NCI-H2107 treated with DMSO at 0.1 percent for 48 hours (cell line): Measurements from ENCODE around the gene FUZ.

ENCODE experiments used
- DNase-seq: peaks from one replicate; lab custom pipeline; 2025; ENCODE audit not compliant: unreplicated experiment; lab: John Stamatoyannopoulos, UW

Gene FUZ

DNA sequence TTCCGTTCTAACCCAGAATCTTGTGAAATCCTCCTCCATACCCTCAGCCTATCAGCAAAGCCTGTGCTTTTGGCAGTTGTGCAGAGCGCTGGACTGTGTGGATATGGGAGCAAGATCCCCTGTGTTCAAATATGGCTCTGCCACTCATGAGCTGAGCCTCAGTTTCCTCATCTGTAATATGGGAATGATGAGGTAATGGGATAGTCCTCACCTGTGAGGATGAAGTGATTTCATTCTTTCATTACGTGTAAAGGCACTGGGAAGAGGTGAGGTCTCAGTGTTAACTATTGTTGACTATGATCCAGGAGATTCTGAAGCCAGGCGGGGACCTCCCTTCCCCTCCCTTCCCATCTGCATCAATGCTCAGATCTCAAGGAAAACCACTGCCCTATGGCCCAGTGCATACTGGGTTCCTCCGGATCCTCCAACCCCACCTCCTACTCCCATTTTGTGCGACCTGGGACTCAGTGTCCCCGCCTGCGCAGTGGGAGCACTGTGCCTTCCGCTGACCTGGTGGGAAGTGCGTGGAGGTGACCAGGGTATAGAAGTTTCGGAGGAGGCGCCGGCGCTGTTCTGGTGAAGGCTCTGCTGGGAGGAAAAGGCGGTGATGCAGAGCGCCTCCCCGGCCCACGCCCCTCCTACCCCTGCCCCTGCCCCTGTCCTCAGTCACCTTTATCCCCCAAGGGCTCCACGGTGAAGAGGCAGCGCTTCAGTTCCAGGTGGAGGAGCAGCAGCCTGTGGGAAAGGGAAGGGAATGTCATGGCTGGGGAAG lies 5.0 kb downstream of the FUZ start:
- DNase-seq = no peak

DNA sequence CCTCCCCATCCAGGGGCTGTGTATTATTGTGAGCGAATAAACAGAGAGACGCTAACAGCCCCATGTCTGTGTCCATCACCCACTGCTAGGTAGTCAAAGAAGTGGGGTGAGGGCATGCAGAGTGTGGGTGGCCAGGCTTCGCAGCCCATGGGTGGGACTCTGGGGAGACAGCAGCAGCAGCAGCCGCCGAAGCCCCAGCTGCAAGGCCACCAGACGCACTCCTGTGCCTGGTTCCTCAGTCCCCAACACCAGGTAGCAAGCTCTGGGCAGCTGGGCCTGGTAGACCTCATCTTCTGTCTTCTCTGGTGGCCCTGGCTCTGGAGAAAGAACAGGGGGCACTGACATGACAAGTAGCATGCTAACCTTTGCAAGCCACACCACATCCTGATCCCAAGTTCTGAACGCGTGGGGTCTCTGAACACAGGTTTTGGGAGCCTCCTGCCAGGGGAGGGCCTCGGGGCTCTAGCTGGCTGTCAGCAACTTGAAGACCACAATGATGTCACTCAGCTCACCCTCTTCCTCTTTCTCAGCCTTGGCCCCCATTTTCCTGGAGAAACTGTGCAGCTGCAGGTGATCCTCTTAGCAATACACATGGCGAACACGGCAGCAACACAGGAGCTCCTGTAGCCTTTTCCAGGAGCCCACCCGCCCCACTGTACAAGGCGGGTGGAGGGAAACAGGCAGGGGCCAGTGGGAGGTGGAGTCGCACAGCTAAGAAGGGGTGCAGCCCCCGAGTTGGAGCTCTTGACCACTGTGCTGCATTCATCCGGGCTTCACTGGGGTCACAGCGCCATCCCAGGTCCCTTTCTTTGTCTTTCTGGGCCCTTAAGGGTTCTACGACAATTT lies 5.8 kb downstream of the FUZ start:
- DNase-seq = no peak

DNA sequence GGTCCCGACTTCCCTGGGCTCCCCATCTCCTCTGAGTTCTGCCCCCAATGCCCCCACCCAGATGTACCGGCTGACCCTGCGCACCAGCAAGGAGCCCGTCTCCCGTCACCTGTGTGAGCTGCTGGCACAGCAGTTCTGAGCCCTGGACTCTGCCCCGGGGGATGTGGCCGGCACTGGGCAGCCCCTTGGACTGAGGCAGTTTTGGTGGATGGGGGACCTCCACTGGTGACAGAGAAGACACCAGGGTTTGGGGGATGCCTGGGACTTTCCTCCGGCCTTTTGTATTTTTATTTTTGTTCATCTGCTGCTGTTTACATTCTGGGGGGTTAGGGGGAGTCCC lies 6.5 kb downstream of the FUZ start:
- DNase-seq = no peak

GRCh38 chr19:49805822-49806619 lies 7.1 kb downstream of the FUZ start:
- DNase-seq = no peak

GRCh38 chr19:49803529-49803856 lies 9.6 kb downstream of the FUZ start:
- DNase-seq = no peak

- no peak for DNase-seq
These were observed 10.1 kb downstream of the FUZ start for GRCh38 chr19:49802836-49803528.

GRCh38 chr19:49801966-49802661 lies 11.0 kb downstream of the FUZ start:
- peak; percentile 69 for DNase-seq

GRCh38 chr19:49801401-49801888 lies 11.6 kb downstream of the FUZ start:
- DNase-seq = no peak

DNA sequence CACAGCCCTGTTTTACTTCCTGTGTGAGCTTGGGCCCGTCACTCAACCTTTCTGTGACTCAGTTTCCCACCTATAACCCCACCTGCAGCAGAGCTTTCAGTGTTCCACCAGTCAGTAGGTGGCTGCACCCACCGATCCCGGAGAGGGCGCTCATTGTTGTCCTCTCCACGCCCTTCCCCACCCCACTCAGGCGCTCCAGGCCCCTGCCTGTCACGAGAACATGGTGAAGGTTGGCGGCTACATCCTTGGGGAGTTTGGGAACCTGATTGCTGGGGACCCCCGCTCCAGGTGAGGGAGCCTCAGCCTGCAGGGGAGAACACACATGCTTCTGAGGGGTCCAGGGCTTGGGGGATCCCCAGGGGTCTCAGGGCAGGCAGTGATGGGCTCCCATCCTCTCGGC lies 12.3 kb downstream of the FUZ start:
- DNase-seq = no peak

- DNase-seq = no peak
These were observed 13.2 kb downstream of the FUZ start for GRCh38 chr19:49799798-49800376.

GRCh38 chr19:49799271-49799797 lies 13.8 kb downstream of the FUZ start:
- DNase-seq = no peak

- DNase-seq = no peak
These were observed 14.5 kb downstream of the FUZ start for GRCh38 chr19:49798574-49798973.

- no peak for DNase-seq
These were observed 17.5 kb downstream of the FUZ start for GRCh38 chr19:49795615-49796014.

DNA sequence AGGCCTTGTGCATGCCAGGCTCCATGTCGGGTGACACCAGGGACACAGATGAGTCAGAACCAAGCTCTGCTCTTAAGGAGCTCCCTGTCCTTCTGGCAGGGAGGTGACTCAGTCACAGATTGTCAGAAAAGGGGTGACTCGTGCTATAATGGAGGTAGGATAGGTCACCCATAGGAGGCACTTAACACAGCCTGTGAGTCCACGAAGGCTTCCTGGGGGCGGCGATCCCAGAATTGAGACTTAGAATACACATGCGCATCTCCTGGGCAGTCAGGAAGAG lies 19.6 kb downstream of the FUZ start:
- no peak for DNase-seq

GRCh38 chr19:49792829-49793560 lies 20.1 kb downstream of the FUZ start:
- no peak for DNase-seq

DNA sequence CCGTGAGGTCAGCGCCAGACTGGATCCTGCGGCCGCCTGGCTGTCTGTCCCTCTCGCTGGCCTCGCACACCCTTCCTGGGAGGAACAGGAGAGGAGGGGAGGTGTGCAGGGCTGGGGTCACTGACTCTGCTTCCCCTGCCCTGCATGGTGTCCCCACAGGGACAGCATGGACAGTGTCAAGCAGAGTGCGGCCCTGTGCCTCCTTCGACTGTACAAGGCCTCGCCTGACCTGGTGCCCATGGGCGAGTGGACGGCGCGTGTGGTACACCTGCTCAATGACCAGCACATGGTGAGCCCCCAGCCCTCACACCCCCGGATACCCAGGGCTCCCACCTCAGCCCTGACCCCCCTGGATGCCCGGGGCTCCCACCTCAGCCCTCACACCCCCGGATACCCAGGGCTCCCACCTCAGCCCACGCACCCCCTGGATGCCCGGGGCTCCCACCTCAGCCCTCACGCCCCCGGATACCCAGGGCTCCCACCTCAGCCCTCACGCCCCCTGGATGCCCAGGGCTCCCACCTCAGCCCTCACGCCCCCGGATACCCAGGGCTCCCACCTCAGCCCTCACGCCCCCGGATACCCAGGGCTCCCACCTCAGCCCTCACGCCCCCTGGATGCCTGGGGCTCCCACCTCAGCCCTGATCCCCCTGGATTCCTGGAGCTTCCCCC lies 21.2 kb downstream of the FUZ start:
- no peak for DNase-seq

GRCh38 chr19:49790866-49791265 lies 22.2 kb downstream of the FUZ start:
- DNase-seq = no peak

GRCh38 chr19:49788857-49789256 lies 24.2 kb downstream of the FUZ start:
- no peak for DNase-seq

- DNase-seq = no peak
These were observed 25.3 kb downstream of the FUZ start for GRCh38 chr19:49787746-49788145.
